ENCODE results near the gene B4GALT1.
A peak's percentile ranks its signal among the peaks of the same experiment; 100 is the strongest.
"Not testable (repeated sequence)": the region's sequence is repeated elsewhere in the genome, so short reads cannot be mapped to it uniquely, and the experiment has no call there.

Gene B4GALT1

GRCh38 chr9:33101104-33101951 lies 65.8 kb downstream of the B4GALT1 start:
- no peak for FAIRE-seq

DNA sequence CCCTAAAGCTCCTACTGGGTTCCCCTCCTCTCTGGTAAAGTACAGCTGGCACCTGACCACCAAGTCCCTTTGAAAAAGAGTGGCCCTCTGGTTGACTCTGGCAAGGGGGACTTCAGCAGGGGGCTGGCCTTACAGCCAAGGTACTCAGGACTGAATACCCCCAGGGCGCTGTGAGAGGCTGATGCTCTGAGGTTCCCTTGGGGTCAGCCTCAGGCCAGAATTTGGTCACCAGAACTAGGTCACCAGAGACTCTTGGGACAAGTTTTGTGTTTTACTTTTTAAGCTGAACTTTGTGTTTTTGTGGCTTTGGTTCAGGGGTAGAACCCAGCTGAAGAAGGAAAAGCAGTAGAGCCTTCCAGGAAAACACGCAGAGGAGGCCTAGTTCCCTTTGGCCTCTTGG lies 67.4 kb downstream of the B4GALT1 start:
- no peak for FAIRE-seq

- no peak for FAIRE-seq
Measured at GRCh38 chr9:33097192-33097591, 69.9 kb downstream of the B4GALT1 start.

DNA sequence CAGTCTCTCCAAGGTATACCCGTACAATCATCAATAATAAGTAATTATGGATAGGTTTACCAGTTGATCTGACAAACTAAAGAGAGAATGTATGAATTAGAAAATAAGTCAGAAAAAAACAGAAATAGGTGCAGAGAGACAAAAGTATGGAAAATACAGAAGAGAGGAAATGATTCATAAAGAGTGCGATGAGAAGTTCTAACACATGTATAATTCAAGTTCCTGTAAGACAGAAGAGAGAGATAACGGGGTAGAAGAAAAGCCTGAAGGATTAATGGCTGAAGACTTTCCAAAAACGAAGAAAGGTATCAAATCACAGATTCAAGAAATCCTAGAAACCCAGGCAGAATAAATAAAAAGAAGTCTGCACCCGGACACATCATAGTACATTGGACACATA lies 74.5 kb downstream of the B4GALT1 start:
- FAIRE-seq, result no peak

DNA sequence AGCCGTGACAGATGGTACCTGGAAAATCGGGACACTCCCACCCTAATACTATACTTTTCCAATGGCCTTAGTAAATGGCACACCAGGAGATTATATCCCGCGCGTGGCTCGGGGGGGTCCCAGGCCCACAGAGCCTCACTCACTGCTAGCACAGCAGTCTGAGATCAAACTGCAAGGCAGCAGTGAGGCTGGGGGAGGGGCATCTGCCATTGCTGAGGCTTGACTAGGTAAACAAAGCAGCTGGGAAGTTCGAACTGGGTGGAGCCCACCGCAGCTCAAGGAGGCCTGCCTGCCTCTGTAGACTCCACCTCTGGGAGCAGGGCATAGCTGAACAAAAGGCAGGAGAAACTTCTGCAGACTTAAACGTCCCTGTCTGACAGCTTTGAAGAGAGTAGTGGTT lies 81.5 kb downstream of the B4GALT1 start:
- not testable (repeated sequence) for FAIRE-seq

GRCh38 chr9:33082538-33083326 lies 84.4 kb downstream of the B4GALT1 start:
- no peak for FAIRE-seq

GRCh38 chr9:33082128-33082527 lies 85.0 kb downstream of the B4GALT1 start:
- FAIRE-seq, result no peak

DNA sequence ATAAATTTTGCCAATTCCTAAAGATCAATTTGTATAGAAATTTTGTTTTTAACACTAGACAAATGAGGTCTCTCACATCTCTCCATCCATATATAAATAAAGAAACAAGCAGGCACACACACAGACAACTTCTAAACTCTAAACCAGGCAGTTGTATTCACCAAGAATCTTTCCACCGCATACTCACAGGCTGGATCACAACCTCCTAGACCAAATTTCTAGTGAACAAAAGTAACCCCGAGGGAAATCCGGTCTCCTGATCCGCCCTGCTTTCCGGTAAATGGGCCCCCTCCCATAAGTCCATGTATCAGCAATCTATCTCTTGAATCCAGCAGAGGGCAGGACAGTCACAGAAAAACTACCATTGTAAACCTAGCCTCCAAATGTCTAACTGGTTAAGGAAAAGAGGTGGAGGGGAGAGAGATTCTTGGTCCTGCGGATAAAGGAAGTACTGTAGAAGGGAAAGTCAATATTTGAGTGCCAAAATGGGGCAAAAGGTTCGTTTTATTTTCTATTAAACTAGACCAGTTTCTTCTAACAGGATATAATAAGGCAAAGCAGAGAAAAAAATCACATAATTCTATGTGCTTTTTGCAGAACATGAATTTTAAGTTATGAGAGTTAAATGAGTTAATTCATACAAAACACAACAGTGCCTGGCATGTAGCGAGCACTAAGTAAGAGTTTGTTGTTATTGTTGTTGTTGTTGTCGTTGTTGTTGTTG lies 85.8 kb downstream of the B4GALT1 start:
- peak; percentile 83 for FAIRE-seq

DNA sequence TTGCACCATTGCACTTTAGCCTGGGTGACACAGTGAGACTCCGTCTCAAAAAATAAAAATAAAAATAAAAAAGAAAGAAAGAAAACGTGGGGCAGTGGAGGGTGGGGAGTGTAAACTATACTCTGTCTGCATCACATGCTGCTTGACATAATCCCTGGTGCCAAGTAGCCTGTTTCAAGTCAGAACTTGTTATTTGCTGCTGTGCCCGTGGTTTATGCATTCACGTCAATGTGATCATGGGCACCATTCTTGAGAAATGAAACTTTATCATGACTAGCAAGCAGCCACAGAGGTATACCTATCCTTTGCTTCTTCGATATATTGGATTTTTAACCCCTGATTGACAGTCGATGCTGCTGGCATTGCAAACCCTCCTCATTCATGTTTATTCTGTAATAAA lies 86.6 kb downstream of the B4GALT1 start:
- no peak for FAIRE-seq

- FAIRE-seq, result peak; percentile 86
Measured at GRCh38 chr9:33076046-33077004, 90.8 kb downstream of the B4GALT1 start, which contains the start of gene SMU1. TSS of gene SMU1 (minus strand) at chr9:33076674. CDS start at chr9:33076608, 66 bp downstream.

DNA sequence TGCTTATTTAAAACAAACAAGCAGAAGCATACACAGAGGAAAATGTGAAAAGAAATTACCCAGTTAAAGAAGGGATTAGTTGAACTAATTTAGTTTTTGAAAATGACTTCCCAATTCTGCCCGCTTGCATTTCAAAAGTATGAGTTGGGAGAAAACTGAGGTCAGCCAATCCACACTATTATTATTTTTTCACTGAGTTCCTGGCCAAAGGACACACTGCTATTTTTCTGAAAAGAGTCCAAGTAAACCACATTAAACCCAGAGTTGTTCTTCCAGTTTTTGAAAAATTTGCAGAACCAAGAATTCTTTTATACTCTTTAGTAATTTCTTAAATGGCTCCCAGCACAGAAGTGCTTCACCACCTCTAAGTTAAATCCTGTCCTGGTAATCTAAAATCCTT lies 98.1 kb downstream of the B4GALT1 start:
- no peak for FAIRE-seq

DNA sequence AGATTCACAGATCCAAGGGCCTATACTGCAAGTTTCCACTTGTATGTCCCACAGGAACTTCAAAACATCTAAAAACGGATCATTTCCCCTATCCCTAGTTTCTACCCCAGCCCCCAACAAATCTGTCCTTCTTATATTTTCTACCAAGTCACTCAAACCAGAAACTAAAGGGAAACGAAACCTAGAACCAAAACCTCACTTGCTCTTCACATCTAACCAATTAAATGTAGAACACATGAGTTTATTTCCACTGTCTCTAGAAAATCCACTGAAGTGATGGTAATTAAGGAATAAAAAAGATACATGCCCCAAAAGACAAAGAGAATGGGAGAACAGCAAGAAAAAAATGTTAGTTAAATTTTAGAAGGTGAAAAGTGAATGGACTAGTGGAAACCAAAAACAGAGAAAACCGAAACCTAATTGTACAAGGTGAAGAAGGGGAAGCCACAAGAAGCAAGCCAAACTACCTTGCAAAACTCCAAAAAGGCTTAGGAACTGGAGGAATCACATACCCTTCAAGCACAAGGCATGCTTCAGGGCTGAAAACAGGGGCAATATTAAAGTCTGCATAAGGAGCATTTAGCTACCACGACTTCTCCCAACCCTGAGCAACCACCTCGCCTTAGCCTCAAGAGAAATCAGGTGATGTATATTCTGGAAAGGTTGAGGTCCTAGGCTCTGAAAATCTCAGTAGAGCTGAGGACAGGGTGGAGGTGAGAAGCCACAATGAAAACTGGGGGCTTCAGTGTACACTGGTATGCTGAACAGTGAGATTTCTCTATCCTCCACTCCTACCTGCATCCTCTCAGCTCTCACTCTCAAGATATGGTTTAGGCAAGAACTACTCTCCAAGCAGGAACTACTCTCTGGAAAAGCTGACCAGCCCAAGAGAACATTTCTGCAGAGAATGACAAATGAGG lies 101.7 kb downstream of the B4GALT1 start:
- no peak for FAIRE-seq

All from TTC549 (cell line).